ENCODE measurements around the gene ANKRD63.

GRCh38 chr15:40272485-40273056 lies 10.3 kb downstream of the ANKRD63 start:
- no peak for TF ChIP-seq CTCF (IDR thresholded peaks at IDR 0.05)
- no peak for TF ChIP-seq EZH2 (IDR thresholded peaks at IDR 0.05; ENCODE audit: borderline replicate concordance, insufficient read depth, low read depth, low read length, poor library complexity, severe bottlenecking)

All from B cell (primary cell).